Erythroblast (primary cell): ENCODE data around the gene OMP.
"Not testable (repeated sequence)": the region's sequence is repeated elsewhere in the genome, so short reads cannot be mapped to it uniquely, and the experiment has no call there.

Source experiments
- DNase-seq, 2 experiments: peaks; one replicate each; lab custom pipeline; 2025; lab: John Stamatoyannopoulos, UW
- GATA1 ChIP-seq: IDR thresholded peaks from 2 replicates; pipeline ENCODE4 v1.6.1; 2011; ENCODE audit warnings: low read depth, mild to moderate bottlenecking, control low read depth, low read length, moderate library complexity
- POLR2A ChIP-seq: IDR thresholded peaks from 2 replicates; pipeline ENCODE4 v1.6.1; 2011; ENCODE audit warnings: mild to moderate bottlenecking, low read length

OMP gene, protein sequence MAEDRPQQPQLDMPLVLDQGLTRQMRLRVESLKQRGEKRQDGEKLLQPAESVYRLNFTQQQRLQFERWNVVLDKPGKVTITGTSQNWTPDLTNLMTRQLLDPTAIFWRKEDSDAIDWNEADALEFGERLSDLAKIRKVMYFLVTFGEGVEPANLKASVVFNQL

DNA sequence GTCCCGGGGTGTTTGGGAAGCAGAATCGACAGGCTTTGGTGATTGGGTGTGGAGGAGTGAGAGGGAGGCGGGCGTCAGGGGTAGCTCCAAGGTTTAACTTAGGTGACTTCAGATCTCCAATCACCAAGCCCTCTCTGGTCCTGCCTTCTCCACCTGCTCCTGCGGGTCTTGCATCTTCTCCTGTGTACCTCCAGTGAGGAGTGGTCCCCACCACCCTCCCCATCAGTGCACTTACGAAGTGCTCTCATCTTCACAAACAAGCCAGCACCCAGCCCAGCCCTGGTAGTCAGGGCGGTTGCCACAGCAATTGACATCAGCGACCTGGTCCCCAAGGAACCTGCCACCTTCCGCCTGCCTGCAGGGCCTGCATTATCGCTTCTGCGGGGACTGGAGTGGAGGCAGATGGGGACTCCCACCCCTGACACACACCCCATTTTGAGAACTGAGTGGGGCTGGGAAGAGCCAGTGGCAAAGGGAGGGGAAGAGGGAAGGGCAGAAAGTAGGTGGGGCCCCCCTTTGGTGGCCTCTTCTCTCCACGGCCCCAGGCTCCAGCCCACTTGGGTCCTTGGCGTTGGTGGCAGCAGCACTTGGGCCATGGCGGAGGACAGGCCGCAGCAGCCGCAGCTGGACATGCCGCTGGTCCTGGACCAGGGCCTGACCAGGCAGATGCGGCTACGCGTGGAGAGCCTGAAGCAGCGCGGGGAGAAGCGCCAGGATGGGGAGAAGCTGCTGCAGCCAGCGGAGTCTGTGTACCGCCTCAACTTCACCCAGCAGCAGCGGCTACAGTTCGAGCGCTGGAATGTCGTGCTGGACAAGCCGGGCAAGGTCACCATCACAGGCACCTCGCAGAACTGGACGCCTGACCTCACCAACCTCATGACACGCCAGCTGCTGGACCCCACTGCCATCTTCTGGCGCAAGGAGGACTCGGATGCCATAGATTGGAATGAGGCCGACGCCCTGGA lies at the start of gene OMP:
TSS of gene OMP (plus strand) at position 595 of the 965 bp plus-strand sequence. CDS start at position 595, 0 bp downstream.
- no peak for DNase-seq
- TF ChIP-seq GATA1 (no peak), POLR2A (no peak)

DNA sequence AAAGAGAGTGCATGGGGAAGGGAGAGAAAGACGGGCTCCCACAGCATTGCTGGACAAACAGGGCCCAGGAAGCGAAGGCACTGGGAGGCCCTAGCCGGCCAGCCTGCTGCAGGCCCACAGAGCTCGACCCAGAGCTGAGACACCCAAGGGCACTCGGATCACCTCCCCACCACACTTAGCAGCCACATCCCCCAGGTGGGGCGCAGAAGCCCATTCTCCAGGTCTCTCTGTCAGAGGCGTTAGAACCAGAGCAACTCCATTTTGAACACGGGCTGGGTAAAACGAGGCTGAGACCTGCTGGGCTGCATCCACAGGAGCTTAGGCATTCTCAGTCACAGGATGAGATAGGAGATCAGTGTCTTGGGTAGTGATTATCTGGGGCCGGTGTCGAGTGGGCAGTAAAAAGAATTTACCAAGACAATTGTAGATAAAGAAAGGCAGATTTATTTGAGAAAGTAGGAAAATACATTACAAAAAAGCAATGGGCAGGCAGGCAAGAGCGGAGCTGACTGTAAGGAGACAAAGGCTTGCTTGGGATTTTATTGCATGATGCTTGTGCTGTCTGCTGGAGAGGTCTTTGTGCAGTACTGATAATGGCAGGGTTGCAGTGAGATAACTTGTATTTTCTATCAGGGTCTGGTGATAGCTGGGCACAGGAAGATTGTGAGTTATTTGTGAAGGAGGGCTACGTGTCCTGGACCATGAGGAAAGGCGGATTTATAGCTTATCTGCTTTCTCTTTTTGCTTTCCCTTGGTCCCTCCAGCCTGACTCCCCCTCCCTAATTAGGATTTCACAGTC lies 49.2 kb upstream of the OMP start:
- TF ChIP-seq POLR2A (no peak), GATA1 (no peak)
- DNase-seq: peak in 1 of 2 experiments; percentile 63

DNA sequence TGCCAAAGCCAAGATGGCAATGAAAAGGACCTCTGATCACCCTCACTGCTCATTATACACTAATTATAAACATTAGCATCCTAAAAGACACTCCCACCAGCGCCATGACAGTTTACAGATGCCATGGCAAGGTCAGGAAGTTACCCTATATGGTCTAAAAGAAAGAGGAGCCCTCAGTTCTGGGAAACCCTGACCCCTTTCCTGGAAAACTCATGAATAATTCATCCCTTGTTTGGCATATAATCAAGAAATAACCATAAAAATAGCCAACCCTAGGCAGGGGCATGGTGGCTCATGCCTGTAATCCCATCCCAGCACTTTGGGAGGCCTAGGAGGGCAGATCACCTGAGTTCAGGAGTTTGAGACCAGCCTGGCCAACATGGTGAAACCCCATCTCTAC lies 48.6 kb upstream of the OMP start:
- no peak for TF ChIP-seq POLR2A
- no peak for TF ChIP-seq GATA1
- DNase-seq: no peak

DNA sequence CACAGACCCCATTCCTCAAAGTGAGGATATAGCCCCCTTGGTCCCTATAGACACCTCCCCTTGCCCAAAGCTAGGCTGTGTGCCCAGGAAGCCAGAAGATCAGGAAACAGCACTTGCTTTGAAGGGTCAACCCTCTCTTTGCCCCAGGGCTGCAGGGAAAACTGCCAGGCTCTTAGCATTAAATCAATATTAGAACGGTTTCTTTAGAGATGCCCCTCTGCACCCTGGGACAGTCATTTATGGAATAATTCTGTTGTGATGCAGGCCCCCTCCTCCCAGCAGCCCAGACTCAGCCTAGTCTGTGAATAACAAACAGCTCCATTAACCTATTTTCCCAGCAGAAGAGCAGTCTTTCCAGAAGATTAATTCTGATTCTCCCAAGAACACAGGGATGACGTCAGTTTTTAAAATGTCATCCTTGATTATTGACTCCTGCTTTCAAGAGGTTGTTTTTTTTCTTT lies 47.5 kb upstream of the OMP start:
- TF ChIP-seq POLR2A: no peak
- TF ChIP-seq GATA1: no peak
- DNase-seq: no peak

DNA sequence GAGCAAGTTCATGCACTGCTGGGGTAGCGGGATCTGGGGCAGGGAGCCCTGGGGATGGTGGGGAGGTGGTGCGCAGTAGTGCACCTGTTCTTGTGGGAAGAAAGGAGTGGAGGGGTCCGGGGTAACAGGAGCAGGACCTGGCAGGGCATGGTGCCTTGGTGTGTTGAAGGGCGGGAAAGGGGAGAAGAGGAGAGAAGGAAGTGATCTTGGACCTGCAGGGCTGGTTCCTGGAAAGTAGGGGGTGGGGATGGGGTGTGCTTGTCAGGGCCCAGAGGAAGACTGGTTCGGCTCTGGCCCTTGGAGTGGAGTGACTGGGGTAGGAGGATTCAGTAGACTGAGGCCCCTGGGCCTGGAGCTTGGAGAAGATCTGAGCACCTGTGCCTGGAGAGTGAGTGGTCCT lies 46.7 kb upstream of the OMP start:
- TF ChIP-seq POLR2A (no peak), GATA1 (no peak)

DNA sequence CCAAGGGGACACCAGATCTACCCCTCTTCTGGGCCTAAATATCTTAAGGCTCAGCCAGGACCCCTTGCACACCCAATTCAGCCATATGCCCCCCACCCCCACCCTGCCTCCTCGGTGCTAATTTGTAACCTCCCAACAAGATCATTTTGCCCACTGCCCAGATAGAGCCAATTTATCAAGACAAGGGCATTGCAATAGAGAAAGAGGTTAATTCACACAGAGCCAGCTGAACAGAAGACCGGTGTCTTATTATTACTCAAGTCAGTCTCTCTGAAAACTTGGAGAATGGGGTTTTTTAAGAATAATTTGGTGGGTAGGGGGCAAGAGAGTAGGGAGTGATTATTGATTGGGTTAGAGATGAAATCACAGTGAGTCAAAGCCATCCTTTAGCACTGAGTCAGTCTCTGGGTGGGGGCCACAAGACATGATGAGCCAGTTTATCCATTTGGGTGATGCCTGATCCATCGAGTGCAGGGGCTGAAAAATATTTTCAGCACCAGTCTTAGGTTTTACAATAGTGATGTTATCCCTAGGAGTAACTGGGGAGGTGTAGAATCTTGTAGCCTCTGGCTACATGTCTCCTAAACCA lies 45.7 kb upstream of the OMP start:
- TF ChIP-seq GATA1 (no peak), POLR2A (no peak)

More for the DNA sequence above, 46.7 kb upstream of the OMP start:
- DNase-seq: no peak

DNA sequence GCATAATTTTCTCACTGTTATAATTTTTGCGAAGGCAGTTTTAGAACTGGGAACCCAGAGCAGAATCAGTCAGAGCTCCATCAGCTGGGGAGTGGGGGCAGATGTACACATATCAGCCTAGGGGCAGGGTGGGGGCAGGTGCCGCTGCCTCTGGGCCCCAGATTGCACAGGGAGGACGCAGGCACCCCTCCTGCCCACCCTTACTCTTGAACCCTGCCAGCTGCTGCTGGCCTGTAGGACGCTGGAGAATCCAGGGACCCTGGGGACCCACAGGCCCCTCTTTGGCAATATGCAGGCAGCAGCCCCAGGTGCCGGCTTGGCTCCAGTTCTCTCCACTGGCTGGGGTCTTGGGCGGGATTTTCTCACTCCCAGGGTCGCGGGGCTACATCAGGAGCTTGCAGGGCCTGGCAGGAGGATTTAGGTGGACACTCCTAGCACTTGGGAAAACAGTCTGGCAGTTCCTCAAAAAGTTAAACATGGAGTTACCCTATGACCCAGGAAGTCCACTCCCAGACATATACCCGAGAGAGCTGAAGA lies 44.6 kb upstream of the OMP start:
- DNase-seq: no peak
- no peak for TF ChIP-seq POLR2A
- TF ChIP-seq GATA1: no peak

More for the DNA sequence above, 45.7 kb upstream of the OMP start:
- no peak for DNase-seq

DNA sequence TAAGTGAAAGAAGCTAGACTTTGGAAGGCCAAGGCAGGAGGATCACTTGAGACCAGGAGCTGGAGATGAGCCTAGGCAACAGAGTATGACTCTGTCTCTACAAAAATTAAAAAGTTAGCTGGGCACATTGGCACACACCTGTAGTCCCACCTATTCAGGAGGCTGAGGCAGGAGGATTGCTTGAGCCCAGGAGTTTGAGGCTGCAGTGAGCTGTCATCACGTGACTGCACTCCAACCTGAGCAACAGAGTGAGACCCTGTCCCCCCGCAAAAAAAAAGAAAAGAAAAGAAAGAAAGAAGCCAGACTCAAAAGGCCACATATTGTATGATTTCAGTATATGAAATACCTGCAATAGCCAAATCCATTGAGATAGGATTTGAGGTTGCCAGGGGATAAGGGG lies 43.7 kb upstream of the OMP start:
- DNase-seq: no peak
- TF ChIP-seq GATA1: no peak
- no peak for TF ChIP-seq POLR2A

DNA sequence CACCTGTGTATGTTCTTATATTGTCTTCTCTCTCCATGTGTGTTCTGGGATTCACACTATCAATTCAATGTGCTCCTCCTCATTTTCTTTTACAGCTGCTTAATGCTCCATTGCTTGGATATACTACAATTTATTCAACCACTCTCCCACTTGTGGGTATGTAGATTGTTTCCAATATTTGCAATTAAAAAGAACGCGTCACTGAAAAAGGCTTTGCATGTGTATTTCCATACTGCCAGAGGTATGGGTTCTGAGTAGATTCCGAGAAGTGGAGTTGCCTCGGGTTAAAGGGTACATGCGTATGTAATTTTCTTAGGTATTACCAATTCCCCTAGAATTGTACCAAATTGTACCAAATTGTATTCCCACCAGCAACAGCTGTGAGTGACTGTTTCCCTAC lies 42.8 kb upstream of the OMP start:
- no peak for DNase-seq
- TF ChIP-seq GATA1 (no peak), POLR2A (no peak)

DNA sequence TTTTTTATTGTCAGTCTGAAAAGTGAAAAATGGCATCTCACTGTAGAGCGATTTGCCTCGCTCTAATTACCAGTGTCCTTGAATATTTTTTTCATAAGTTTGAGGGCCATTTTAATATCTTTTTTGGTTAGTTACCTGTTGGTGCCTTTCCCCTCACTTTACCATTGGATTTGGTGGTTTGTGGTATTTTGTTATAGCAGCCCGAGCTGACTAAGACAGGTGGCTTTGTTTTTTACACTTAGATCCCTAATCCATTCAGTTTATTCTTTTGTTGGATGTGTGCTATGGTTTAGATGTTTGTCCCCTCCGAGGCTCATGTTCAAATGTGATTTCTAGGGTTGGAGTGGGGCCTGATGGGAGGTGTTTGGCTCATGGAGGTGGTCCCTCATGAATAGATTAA lies 42.4 kb upstream of the OMP start:
- TF ChIP-seq POLR2A (no peak), GATA1 (no peak)
- DNase-seq: no peak

DNA sequence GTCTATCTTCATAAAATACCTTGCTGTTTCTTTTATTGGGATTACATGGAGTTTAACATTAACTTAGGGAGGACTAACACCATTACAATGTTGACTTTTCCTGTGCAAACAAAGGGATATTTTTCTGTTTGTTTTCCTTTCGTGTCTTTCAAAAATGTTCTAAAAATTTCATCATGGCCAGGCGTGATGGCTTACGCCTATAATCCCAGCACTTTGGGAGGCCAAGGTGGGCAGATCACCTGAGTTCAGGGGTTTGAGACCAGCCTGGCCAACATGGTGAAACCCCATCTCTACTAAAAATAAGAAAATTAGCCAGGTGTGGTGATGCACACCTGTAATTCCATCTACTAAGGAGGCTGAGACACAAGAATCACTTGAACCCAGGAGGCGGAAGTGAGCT lies 41.4 kb upstream of the OMP start:
- DNase-seq: not testable (repeated sequence)

DNA sequence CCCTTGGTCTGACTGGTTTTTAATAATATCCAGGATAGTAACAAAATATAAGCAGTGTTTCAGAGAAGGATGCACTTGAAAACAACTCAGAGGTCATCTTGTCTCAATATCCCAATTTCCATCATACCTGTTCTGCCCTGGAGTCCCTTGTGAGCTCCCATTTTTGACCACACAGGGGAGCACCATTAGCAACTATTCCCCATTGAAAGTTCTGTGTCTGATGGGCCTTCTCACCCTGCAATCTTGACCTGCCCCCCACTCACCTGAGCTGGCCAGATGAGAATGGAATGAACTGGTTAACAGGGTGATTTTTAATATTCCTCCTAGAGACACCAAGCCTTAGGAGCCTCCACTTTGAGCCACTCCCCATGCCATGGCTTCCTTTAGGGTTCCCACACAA lies 39.7 kb upstream of the OMP start:
- TF ChIP-seq POLR2A: no peak
- no peak for TF ChIP-seq GATA1

DNA sequence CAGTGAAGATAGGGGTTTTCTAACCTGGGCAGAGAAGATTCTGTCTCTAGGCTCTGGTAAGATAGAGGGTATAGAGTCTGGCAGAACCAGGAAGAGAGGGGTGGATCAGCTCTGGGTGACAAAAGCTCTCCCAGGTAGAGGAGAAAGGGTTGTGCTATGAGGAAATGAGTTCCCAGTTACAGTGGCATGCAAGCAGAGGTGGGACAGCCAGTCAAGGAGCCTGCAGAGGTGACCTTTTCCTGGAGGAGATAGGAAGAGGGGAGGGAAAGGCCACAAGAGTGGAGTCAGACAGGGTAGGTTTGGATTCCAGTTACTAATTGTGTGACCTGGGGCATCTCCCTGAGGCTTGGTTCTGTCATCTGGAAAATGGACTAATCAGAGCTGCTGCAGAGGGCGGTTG lies 39.2 kb upstream of the OMP start:
- no peak for TF ChIP-seq POLR2A
- TF ChIP-seq GATA1: no peak

More for the DNA sequence above, 39.7 kb upstream of the OMP start:
- no peak for DNase-seq

DNA sequence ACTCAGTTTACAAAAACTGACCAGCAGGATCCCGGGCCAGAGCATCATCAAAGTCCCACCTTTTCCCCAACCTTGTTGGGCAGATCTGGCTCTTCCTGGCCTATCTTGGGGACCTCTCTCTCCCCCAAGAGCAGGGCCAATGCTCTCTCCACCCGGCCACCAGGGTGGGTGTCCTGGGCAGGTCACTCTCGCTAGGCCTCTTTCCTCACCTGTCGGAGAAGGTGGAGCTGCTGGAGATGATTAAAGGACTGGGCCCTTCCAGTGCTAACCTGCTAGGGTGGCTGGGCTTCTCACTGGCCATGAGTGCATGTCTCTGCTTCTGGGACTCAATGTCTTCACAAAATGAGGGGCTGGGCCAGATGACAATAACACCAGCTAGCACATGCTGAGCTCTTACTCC lies 38.8 kb upstream of the OMP start:
- no peak for TF ChIP-seq GATA1
- no peak for TF ChIP-seq POLR2A
- DNase-seq: no peak

More for the DNA sequence above, 39.2 kb upstream of the OMP start:
- DNase-seq: no peak
